Measurements from ENCODE around the gene GABRD. TPM values are rescaled to one million over a fixed set of nuclear protein-coding genes. Genes with fewer than 3 reads are reported as not detected.

Gene GABRD
- total and polyA plus RNA-seq, 2 of the 13 experiments (the other 11 are each of a cell fraction or from before 2014, with no cell fraction given): not detected

- TF ChIP-seq ZNF274 (CRISPR knock-in tag; IDR thresholded peaks at IDR 0.05) (peak; percentile 65), ATF7 (IDR thresholded peaks at IDR 0.05) (no peak), ATF7 (CRISPR knock-in tag; IDR thresholded peaks at IDR 0.05) (0 out of 2 replicates have a peak, but pooled peaks have one; percentile 20), HMGXB4 (CRISPR knock-in tag; IDR thresholded peaks at IDR 0.05; ENCODE audit: borderline replicate concordance in 1 of 2, low read depth in 1 of 2) (peak in 1 of 2 experiments; percentile 42; a peak in 1 of 4 replicates), CAMTA2 (CRISPR knock-in tag; IDR thresholded peaks at IDR 0.05; ENCODE audit: borderline replicate concordance) (no peak), ZMYM2 (CRISPR knock-in tag; IDR thresholded peaks at IDR 0.05) (peak; percentile 21; the same call in 1 of the 2 replicates), NRL (CRISPR knock-in tag; IDR thresholded peaks at IDR 0.05; ENCODE audit: borderline replicate concordance) (peak; percentile 40; the same call in 1 of the 2 replicates), SP4 (CRISPR knock-in tag; IDR thresholded peaks at IDR 0.05) (peak; percentile 50; the same call in 1 of the 2 replicates), ZNF775 (CRISPR knock-in tag; IDR thresholded peaks at IDR 0.05; ENCODE audit: borderline replicate concordance) (no peak), LBX2 (CRISPR knock-in tag; IDR thresholded peaks at IDR 0.05; ENCODE audit: borderline replicate concordance) (peak; percentile 59; the same call in 1 of the 2 replicates), ZNF101 (CRISPR knock-in tag; IDR thresholded peaks at IDR 0.05; ENCODE audit: borderline replicate concordance, low read depth) (no peak), ETV5 (CRISPR knock-in tag; IDR thresholded peaks at IDR 0.05; ENCODE audit: borderline replicate concordance) (peak; percentile 42; the same call in 1 of the 2 replicates), KDM5B (CRISPR knock-in tag; IDR thresholded peaks at IDR 0.05; ENCODE audit: borderline replicate concordance) (no peak), MAX (IDR thresholded peaks at IDR 0.05) (peak; percentile 81), ZNF350 (CRISPR knock-in tag; IDR thresholded peaks at IDR 0.05; ENCODE audit: borderline replicate concordance, low read depth) (peak; percentile 27; the same call in 1 of the 2 replicates), REPIN1 (CRISPR knock-in tag; IDR thresholded peaks at IDR 0.05; ENCODE audit: borderline replicate concordance, low read depth) (0 out of 2 replicates have a peak, but pooled peaks have one; percentile 42), POLR2AphosphoS2 (IDR thresholded peaks at IDR 0.05; ENCODE audit: low read depth, low read length) (no peak), HDAC1 (CRISPR knock-in tag; IDR thresholded peaks at IDR 0.05) (peak; percentile 21; the same call in 1 of the 2 replicates), GPN1 (CRISPR knock-in tag; IDR thresholded peaks at IDR 0.05; ENCODE audit: borderline replicate concordance) (no peak)
Observed at GRCh38 chr1:1986451-1987141, 32.5 kb upstream of the GABRD start (continued).

Measured in HepG2 (cell line).